HL-60 (cell line): Measurements from ENCODE around the gene INTS1.

Experiments
- DNase-seq, 2 experiments: peaks; one replicate each; pipeline ENCODE4 v3.0.0-alpha.2; 2010 to 2020; ENCODE audit warnings: low read depth in 1 of 2, low spot score in 1 of 2
- H3K27ac ChIP-seq: fragments of 250-450 bp; sonication (Bioruptor Pico); replicated peaks from 2 replicates; pipeline ENCODE4 v1.5.1; 2020; ENCODE audit warnings: mild to moderate bottlenecking, moderate library complexity
- H3K27me3 ChIP-seq: fragments of 250-450 bp; sonication (Bioruptor Pico); 2 replicates; pipeline ENCODE4 v1.5.1; 2021; ENCODE audit warnings: mild to moderate bottlenecking, moderate library complexity; ENCODE audit not compliant: insufficient read depth, poor library complexity, severe bottlenecking
- H3K4me3 ChIP-seq: replicated peaks from 2 replicates; pipeline ENCODE4 v1.5.1; 2011; ENCODE audit warnings: mild to moderate bottlenecking, control low read depth, low read length; ENCODE audit not compliant: insufficient read depth
- GABPA ChIP-seq: IDR thresholded peaks from 2 replicates; pipeline ENCODE4 v1.6.1; 2012; ENCODE audit warnings: low read depth
- POLR2AphosphoS5 ChIP-seq: IDR thresholded peaks from 2 replicates; pipeline ENCODE4 v1.6.1; 2012; ENCODE audit warnings: low read depth
- SPI1 ChIP-seq: IDR thresholded peaks from 2 replicates; pipeline ENCODE4 v1.6.1; 2012; ENCODE audit warnings: low read depth, mild to moderate bottlenecking, borderline replicate concordance
- TF ChIP-seq, protein P1 (sequence below): IDR thresholded peaks from 2 replicates; pipeline ENCODE4 v1.6.1; 2012; ENCODE audit warnings: low read depth; ENCODE audit not compliant: insufficient replicate concordance
- TF ChIP-seq, protein P2 (sequence below): IDR thresholded peaks from one replicate; pipeline ENCODE4 v1.5.1; 2011; ENCODE audit warnings: low read length, control low read depth, inconsistent platforms; ENCODE audit not compliant: insufficient read depth

INTS1 gene

DNA sequence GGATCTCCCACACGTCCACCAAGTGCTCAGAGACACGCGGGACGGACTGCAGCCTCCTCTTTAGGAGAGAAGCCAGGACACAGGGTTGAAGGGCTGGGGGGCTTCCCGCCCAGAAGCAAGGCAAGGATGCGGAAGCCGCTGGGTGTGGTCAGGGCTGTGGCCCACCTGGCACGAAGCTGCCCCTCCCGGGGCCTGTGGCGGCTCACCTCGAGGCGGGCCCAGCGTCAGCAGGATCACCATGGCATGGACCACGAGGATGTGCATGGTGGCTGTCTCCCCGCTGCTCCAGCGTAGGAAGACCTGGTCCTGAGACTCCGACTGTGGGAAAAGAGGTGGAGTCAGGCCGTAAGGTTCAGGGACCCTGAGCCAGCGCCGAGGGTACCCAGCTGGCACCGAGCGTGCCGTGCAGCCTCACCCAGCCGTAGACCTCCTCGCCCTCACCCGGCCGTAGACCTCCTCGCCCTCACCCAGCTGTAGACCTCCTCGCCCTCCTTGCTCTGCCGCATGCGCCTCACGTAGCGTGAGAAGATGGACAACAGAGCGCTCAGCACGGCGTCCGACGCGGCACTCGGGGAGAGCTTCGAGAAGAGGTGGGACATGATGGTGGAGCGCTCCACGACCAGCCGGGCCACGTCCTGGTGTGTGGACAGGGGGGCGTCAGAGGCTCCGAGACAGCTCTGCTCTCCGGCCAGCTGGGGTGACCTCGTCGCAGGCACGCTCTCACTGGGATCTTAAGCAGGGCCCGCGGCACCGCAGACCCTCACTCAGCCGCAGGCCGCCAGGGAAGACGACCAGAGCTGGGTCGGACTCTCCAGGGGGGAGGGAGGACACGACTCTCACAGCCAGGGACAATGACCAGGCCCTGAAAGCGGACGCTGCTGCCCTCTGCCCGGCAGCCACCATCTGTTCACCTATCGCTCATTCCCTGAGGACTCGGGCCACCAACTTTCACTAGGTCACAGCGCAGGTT, 20.4 kb downstream of the INTS1 start:
- TF ChIP-seq POLR2AphosphoS5 (no peak), SPI1 (no peak), GABPA (no peak)
- TF ChIP-seq, protein P1, sequence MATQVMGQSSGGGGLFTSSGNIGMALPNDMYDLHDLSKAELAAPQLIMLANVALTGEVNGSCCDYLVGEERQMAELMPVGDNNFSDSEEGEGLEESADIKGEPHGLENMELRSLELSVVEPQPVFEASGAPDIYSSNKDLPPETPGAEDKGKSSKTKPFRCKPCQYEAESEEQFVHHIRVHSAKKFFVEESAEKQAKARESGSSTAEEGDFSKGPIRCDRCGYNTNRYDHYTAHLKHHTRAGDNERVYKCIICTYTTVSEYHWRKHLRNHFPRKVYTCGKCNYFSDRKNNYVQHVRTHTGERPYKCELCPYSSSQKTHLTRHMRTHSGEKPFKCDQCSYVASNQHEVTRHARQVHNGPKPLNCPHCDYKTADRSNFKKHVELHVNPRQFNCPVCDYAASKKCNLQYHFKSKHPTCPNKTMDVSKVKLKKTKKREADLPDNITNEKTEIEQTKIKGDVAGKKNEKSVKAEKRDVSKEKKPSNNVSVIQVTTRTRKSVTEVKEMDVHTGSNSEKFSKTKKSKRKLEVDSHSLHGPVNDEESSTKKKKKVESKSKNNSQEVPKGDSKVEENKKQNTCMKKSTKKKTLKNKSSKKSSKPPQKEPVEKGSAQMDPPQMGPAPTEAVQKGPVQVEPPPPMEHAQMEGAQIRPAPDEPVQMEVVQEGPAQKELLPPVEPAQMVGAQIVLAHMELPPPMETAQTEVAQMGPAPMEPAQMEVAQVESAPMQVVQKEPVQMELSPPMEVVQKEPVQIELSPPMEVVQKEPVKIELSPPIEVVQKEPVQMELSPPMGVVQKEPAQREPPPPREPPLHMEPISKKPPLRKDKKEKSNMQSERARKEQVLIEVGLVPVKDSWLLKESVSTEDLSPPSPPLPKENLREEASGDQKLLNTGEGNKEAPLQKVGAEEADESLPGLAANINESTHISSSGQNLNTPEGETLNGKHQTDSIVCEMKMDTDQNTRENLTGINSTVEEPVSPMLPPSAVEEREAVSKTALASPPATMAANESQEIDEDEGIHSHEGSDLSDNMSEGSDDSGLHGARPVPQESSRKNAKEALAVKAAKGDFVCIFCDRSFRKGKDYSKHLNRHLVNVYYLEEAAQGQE = no peak
- TF ChIP-seq, protein P2, sequence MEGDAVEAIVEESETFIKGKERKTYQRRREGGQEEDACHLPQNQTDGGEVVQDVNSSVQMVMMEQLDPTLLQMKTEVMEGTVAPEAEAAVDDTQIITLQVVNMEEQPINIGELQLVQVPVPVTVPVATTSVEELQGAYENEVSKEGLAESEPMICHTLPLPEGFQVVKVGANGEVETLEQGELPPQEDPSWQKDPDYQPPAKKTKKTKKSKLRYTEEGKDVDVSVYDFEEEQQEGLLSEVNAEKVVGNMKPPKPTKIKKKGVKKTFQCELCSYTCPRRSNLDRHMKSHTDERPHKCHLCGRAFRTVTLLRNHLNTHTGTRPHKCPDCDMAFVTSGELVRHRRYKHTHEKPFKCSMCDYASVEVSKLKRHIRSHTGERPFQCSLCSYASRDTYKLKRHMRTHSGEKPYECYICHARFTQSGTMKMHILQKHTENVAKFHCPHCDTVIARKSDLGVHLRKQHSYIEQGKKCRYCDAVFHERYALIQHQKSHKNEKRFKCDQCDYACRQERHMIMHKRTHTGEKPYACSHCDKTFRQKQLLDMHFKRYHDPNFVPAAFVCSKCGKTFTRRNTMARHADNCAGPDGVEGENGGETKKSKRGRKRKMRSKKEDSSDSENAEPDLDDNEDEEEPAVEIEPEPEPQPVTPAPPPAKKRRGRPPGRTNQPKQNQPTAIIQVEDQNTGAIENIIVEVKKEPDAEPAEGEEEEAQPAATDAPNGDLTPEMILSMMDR = no peak
- no peak for DNase-seq
- Histone ChIP-seq H3K27ac (no peak overlapping the region), H3K27me3 (no peaks in the 10 kb centered on the region), H3K4me3 (no peak overlapping the region)

DNA sequence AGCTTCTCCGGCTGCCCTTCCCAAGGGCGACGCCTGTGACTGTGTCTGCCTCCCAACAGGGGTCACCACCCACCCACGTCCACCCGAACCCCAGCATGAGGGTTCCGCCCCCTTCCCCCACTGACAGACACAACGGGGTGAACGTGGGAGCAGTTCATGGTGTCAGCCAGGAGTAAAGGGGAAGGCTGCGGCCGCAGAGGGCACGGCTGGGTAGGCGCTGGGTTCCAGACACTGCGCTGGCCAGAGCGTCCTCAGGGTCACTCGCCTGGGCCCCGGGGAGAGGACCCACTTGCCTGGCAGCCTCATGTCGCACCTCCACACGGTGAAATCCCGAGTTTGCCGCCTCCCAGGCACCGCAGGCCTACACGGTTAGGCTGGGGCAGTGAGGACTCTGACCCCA, 21.1 kb downstream of the INTS1 start:
- TF ChIP-seq POLR2AphosphoS5 = no peak
- TF ChIP-seq, protein P1 = no peak
- no peak for TF ChIP-seq GABPA
- no peak for TF ChIP-seq SPI1
- TF ChIP-seq, protein P2 = no peak
- Histone ChIP-seq H3K4me3 (no peak overlapping the region), H3K27ac (no peak overlapping the region), H3K27me3 (no peaks in the 10 kb centered on the region)
- no peak for DNase-seq

DNA sequence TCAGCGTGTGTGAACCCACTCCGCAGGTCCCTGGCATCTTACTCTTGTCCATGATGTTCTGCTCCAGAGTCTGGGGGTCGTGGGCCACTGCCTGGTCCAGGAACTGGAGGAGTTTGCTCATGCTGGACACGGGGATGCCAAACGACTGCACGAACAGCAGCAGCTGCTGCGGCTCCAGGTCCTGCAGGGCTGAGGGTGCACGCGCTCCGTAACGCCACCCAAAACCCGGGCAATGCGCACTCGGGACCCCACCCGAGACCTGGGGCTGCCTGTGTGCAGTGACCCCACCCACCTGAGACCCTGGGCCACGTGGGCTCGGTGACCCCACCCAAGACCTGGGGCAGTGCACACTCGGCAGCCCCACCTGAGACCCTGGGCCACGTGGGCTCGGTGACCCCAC, 22.9 kb downstream of the INTS1 start:
- no peaks in the 10 kb centered on the region for H3K27me3 ChIP-seq
- H3K27ac ChIP-seq = no peak overlapping the region
- no peak overlapping the region for H3K4me3 ChIP-seq
- no peak for DNase-seq
- TF ChIP-seq, protein P1 = no peak
- TF ChIP-seq POLR2AphosphoS5 (no peak), SPI1 (no peak), GABPA (no peak)
- TF ChIP-seq, protein P2 = no peak
